GM18519 (cell line): ENCODE results near the gene SPAG8.

Source experiments
- ATAC-seq: cut with Tn5 transposase; IDR thresholded peaks from one replicate; pipeline ENCODE4 v1.9.1; 2021; ENCODE audit warnings: mild to moderate bottlenecking, moderate library complexity; ENCODE audit not compliant: unreplicated experiment, low FRiP score

SPAG8 gene

DNA sequence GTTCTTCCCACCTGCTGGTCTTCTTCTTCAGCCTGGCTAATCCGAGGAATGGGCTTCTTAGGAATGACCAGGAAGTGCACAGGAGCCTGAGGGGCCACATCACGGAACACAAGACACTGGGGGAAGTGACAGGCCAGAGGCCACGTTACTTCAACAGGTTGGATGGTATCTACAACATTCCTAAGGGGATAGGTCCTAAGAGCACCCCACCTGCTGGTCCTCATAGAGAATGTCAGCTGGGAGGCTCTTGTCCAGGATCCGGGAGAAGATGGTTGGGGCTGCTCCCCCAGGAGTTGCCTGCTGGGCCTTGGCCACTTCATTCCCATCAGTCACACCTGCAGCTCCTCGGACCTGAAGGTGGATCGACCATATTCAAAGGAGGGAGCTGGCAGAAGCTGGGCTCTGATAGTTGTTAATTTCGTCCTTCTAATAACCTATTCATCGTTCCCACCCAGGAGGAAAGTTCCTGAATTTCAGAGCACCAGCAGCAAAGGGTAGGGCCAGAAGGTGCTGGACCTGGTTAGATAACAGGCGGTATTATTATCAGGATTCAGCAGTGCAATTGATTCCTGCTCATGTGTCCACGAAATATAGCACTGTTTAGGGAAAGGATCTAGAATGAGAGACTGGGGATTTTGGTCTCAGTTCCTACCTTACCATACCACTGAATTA, 1.5 kb upstream of the SPAG8 start:
- ATAC-seq = no peak

DNA sequence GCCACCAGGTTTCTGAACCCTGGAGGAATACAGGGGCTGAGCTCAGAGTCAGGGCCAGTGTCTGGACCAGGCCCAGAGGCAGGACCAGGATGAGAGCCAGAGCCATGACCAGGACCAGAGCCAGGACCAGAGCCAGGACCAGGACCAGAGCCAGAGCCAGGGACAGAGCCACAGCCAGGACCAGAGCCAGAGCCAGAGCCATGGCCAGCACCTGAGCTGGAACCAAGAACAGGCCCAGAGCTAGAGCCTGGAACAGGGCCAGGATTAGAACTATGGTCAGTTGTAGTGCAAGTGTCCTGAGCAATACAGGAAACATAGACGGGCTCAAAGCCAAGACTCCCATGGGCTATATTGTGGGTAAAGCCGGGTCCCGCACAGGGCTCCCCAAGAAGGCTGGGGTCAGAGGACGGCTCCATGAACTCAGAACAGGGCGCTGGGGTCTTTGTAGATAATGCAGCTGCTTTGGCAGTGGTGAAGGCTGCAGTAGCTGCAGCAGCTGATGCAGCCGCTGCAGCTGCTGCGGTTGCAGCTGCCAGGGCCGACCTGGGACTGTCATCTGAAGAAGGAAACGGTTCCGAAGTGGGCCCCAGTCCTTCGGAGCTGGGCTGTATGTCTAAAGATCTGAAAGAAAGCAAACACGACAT, 559 bp downstream of the SPAG8 start:
- no peak for ATAC-seq

DNA sequence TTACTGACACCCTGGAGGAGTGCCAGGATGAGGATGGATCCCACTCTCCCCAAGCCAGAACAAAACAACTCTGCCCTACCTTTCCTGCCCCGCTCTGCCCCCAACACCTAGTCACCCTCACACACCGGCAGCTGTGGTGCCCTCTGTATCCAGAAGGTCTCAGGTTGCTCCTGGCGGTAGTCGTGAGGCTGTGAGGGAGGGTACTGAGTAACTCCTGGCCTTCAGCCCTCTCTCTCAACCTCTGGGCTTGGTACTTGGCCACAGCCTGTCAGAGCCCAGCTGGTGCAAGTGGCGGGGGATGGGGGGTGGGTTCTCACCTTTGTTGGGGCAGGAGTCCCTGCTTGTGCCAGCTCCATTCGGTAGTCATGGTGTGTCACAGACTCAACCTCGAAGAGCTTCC, 1.9 kb downstream of the SPAG8 start:
- ATAC-seq = no peak

DNA sequence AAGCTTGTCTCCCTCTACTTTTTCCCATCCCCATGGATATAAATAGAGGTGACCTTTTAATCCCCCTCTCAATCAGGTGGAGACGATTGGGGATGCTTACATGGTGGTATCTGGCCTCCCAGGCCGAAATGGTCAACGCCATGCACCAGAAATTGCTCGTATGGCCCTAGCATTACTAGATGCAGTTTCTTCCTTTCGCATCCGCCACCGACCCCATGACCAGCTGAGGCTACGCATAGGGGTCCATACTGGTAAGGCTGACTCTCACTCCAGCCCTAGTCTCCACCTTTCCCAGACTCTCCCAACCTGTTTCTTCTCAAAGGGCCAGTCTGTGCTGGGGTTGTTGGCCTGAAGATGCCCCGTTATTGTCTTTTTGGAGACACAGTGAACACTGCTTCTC, 3.6 kb downstream of the SPAG8 start:
- ATAC-seq = no peak

DNA sequence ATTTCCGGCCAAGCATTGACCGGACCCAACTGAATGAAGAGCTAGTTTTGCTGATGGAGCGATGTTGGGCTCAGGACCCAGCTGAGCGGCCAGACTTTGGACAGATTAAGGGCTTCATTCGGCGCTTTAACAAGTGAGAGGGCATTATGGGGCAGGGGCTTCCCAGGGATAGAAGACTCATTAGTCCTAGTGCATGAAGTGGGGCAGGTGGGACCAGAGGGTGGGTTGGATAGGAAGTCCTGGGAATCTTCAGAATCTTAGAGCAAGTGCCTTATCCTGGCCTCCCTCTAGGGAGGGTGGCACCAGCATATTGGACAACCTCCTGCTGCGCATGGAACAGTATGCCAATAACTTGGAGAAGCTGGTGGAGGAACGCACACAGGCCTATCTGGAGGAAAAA, 6.0 kb downstream of the SPAG8 start:
- no peak for ATAC-seq

DNA sequence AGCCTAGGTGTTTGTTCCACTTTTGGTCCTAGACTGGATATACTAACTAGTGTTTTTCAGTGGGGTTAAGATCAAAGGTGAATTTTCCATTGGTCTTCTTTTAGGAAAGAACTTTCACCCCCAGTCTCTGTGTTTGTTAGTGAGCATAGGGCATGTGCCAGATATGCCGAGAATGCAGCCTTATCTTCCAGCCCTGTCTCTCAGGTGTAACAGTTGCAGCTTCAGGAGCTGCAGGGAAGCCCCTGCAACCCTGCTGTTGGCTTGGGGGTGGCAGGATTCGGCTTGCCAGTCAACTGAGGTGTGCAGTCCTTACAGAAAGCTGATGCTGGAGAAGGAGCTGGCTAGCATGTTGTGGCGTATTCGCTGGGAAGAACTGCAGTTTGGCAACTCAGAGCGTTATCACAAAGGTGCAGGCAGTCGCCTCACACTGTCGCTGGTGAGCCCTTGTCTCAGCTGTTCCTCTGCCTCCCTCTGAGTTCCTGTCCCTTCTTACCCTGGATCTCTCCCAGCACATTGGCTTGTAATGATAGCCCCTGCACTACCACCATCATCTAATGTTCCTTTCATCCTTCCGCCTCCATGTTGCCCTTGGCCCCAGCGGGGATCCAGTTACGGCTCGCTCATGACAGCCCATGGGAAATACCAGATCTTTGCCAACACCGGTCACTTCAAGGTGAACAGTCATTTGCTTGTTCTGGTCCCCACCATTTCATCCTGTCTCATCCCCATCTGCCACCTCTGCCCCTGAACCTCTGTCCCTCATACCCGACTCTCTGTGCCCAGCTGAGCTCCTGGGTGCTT, 10.5 kb downstream of the SPAG8 start:
- ATAC-seq = no peak

DNA sequence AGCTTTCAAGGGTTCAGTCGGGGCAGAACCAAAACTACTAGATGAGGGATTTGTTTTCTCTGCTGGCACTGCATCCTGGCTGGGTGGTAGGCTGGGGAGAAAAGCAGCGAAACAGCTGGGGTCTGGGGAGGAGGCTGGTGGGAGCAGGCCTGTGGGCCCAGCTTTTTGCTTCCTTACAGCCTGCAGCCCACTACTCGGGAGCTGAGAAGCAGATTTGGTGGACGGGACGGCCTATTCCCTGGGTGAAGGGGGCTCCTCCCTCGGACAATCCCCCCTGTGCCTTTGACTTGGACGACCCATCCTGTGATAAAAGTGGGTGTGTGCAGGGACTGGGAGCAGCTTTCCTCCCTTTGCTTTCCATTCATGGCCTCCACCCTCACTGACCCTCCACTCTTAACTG, 11.5 kb downstream of the SPAG8 start:
- ATAC-seq = no peak

DNA sequence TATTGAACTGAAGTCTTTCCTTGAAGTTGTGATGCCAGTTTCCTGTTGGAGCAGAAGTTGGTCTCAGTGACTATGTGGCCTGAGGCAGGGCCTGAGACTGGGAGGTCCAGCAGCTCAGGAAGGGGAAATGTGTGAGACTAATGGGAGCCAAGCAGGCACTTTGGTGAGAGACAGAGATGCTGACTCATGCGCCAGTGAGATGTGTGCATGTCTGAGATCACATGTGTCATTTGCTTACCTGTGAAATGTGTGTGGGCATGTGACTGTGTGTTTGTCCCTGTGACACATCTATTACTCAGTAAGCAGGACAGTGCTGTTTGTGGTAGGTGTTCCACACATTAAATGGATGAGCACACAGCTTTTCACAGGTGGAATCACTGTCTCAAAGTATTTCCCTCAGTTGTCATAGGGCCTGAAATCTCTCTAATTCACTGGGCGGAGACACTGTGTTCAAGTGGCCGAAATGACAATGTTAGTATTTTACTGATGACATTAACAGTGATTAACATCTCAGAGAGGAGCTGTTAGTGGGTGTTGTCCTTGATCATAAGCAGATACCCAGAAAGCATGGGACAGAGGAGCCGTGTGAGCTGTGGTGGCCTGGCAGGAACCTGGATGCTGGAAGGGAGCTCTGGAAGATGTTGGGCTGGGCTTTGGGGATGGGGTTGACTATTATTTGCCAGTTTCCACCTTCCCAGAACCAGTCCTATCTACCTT, 13.2 kb downstream of the SPAG8 start:
- ATAC-seq = no peak

DNA sequence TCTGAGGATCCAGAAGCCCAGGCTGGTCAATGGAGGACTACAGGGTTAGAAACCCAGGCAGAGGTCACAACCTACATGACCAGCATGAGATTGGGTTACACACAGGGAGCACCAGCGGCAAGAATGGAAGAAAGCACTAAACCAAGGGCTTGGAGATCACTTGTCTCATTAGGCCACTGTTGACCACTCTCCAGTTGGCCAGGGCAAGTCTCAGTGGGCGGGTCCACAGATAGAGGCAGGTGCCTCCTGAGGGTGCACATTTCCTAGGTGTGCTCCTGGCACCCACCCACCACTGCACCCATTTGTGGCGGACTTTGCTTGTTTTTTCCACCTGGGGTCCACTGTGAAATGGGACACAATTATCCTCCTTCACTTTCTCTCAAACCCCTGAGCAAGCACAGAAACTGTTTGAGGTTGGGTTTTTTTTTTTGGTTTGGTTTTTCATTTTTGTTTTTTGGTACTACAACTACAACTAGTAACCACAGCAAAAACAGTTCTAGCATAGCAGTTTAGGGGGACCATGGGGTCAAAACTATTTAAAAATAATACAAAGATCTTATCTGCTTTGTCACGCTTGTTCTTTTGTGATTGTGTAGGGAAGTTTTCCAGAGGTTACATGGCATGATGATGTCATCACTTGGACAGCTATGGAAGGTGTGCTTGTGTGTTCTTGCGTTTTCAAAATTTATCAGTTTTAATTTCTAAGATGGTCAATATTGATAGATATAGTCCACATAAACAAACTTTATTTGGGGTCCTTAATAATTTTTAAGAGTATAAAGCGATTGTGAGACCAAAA, 14.6 kb downstream of the SPAG8 start:
- no peak for ATAC-seq

DNA sequence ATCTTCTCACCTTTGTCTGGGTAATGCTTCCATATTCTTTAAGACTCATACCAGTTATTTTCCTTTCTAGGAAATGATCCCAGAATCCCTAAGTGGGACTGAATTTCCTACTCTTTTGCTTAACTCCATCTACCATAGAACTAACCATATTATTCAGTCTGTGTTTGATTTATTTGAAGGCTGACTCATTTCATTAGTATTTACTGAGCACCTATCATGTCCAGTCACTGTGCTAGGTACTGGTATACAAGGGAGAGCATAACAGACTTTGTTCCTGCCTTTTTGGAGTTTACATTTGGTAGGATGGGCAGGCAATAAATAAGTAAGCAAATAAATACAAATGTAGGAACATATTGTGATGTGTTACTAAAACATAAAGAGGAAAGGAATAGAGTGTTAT, 16.4 kb downstream of the SPAG8 start:
- no peak for ATAC-seq

DNA sequence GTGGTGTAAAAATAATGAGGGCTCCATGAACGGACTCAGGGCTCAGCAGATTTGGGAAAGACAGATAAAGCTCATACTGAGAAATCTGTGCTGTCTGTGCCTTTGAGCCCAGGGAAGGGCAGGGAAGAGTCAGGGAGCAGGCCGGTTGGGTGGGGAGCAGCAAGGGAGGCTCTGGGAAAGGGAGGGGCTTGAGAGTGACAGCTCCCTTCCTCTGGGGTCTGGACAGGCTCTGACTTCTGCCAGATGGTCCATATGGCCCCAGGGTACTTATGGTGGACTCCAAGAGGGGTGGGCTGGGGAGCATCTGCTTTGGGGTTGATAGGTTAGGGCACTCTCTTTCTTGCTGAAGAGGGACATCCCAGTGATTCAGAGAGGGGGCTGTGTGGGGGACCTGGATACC, 18.6 kb downstream of the SPAG8 start:
- ATAC-seq = no peak

DNA sequence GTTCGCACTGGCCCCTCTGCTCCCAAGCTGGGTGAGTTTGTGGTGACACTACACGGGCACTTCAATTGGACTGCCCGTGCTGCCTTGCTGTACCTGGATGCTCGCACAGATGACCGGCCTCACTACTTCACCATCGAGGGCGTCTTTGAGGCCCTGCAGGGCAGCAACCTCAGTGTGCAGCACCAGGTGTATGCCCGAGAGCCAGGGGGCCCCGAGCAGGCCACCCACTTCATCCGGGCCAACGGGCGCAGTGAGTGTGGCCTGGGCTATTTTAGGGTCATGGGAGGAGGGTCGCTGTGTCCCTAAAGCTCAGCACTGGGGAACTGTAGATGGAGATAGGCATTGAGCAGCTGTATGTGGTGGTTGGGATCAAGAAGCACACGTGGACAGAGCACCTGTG, 19.2 kb downstream of the SPAG8 start:
- no peak for ATAC-seq

DNA sequence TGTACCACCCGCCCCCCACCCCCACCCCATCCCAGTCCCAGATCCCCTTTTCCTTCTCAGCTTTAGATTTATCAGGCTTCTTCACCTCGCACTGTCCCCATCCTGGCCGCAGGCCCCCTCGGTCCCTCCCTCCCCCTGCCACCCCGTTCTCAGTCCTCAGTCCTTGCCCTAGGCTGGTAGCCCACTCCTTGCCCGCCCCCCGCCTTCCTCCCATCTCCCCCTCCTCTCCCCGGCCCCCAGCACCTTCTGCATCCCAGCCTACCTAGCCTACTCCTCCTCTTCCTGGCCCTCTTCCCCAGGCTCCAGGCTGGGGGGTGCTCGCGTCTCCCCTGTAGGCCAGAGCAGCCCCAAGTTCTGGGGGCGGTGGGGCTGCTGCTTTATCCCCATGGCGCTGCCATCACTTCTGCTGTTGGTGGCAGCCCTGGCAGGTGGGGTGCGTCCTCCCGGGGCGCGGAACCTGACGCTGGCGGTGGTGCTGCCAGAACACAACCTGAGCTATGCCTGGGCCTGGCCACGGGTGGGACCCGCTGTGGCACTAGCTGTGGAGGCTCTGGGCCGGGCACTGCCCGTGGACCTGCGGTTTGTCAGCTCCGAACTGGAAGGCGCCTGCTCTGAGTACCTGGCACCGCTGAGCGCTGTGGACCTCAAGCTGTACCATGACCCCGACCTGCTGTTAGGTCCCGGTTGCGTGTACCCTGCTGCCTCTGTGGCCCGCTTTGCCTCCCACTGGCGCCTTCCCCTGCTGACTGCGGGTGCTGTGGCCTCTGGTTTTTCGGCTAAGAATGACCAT, 19.8 kb downstream of the SPAG8 start:
- no peak for ATAC-seq

DNA sequence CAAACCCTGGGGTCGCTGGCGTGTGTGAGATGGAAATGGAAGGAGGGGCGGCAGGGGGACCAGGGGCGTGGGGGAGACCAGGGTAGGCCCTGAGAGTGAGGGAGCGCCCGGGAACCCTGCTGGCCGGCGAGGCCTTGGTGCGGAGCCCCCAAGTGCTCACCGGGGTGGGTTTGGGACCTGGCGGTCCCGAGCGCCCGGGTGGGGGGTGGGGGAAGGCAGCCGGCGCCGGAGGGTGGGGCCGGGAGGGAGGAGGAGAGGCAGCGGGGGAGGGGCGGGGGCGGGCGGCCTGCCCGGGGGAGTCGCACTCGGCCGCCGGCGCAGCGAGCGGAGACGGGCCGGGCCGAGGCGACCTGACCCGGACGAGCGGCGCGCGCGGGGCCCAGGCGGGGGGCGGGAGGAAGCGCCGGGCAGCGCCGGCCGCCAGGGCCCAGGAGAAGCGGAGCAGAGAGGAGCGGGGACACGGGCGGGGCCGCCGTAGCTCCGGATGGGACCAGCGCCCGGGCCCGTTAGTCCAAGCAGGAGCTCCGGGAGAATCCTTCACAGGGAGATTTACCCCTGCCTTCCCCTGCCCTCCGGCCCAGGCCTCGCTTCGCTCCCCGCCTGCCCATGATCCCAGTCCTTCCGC, 20.7 kb downstream of the SPAG8 start, which contains the start of gene NPR2:
Gene NPR2, plus strand, starts transcription at position 295 of the 625 bp plus-strand sequence. CDS start 818 bp downstream, outside the sequence.
- ATAC-seq = no peak

DNA sequence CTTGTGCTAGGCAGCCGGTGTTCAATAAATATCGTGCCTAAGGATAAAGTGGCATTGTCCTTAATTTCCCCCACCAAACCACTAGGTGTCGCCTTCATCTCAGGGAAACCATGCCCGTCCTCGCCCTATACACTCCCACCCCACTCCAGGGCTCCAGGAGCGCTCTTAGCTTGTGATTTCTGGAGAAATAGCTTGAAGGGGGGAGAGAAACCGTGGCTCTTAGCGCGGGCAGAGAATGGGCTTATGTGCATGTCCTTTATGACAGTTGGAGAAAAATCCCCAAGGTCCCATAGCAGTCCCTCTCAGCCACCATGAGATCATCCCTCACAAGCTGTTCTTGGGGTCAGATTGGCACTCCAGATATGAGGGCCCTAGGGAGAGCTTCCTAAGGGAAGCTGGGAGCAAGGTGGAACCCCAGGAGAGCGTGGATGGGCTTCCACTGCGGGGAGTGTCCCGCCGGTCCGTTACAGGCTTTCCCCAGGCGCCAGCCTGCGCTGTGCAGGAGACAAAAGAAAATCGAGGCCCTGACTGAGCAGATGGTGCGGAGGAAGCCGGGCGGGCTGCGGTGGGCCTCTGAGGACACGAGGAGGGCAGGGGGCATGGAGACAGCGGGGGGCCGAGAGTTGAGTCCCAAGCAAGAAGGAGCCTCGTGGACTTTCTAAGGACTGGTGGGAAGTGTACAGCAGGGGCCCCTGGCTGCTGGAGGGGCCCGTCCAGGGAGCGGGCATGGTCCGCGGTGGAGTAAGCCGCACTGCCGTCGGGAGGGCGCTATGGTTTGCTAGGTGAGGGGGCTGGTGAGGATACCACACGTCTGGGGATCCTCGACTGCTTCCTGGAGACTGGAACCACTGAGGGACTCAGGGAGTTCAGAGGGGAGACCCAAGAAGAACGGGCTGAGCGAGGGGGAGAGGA, 21.4 kb downstream of the SPAG8 start:
- ATAC-seq = no peak

DNA sequence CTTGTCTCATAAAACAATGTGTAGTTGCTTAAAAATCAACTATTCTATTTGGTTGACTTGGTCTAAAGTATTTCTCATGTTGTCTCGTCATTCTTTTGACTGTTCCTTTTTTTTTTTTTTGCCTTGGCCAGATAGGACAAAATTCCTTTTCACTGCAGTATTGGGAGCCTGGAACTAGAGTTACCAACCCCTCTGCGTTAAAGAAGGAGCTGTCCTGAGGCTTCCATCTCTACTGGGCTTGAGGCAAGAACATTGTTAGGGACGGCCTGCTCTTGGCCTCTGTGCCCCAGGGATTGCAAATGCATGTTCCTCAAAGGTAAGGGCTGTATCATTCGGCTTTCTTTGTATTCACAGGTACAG, 22.1 kb downstream of the SPAG8 start:
- no peak for ATAC-seq

DNA sequence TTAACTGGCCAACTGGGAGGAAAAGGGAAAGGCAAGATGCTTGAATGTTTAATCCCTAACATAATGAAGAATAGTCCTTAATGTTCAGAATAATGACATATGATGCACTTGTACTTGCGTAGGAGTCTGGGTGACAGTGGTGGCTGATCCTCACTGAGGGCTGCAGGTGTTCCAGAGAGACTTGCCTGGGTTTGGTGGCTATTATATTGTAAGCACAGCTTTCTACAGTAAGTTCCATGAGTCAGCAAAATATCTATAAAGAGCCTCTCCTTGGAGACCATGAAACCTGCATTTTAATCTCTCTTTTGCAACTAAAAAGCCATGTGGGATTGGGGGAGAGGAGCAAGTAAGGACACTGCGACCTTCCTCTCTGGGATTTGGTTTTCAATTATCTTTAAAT, 22.5 kb downstream of the SPAG8 start:
- ATAC-seq = no peak

DNA sequence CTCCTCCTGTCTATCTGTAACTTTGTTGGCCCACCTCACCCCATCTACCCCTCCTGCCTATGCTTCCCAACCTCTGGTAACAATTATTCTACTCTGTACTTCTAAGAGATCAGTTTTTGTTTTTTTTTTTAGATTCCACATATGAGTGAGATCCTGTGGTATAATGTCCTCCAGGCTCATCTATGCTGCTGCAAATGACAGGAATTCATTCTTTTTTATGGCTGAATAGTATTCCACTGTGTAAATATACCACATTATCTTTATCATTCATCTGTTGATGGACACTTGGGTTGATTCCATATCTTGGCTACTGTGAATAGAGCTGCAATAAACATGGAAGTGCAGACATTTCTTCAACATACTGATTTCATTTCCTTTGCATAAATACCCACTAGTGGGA, 28.6 kb downstream of the SPAG8 start:
- no peak for ATAC-seq
